K562 (cell line): ENCODE measurements around the gene NACC1. TPM values are rescaled to one million over a fixed set of nuclear protein-coding genes. Genes with fewer than 3 reads are reported as not detected.

Experiments used
- ATAC-seq: fragments of 200-7000 bp; cut with Tn5 transposase; 3 replicates; pipeline ENCODE4 v1.9.1; 2020; ENCODE audit warnings: moderate library complexity
- BruUV-seq: library from RNA; stranded (reverse); fragments of 400-500 nt; replicated peaks from 2 replicates; lab custom pipeline; 2021; lab: Mats Ljungman, UMichigan
- CTCF ChIA-PET: fragments of 300-600 bp; formaldehyde crosslinking; extraction: SDS; loops from one replicate; lab custom pipeline; 2021; ENCODE audit warnings: low intra/inter-chr PET ratio; lab: Yijun Ruan, JAX
- POLR2A ChIA-PET: fragments of 300-600, 350-650 bp; sonication (Branson Sonifier 250); formaldehyde crosslinking; extraction: SDS; loops from one replicate; lab custom pipeline; 2021; ENCODE audit warnings: antibody characterized with exemption, inconsistent platforms; lab: Yijun Ruan, JAX
- DNase-seq, 4 experiments: peaks; one replicate each; pipeline versions ENCODE4 v3.0.0 to v3.0.0-alpha.2; 2011 to 2018; ENCODE audit warnings: low spot score in 3 of 4, mixed read lengths in 3 of 4; ENCODE audit errors: extremely low read depth in 1 of 4
- FAIRE-seq: peaks from 2 replicates; lab custom pipeline; 2011; peaks lifted over from hg19 to GRCh38; lab: Jason Lieb, UNC
- H2AFZ ChIP-seq: 2 replicates; pipeline ENCODE4 v1.6.0; 2011; ENCODE audit warnings: low read depth, low read length, control low read depth, inconsistent platforms
- H3K27ac ChIP-seq: fragments of 200-600 bp; 3 replicates; pipeline ENCODE4 v1.8.0; 2011; ENCODE audit warnings: low read depth, mild to moderate bottlenecking, control low read depth, inconsistent platforms, low read length, moderate library complexity, mixed read lengths; ENCODE audit errors: extremely low read depth
- H3K27me3 ChIP-seq, 2 experiments: fragments of 300-600 bp in 1 of 2; 2 replicates in 1 of 2; 3 replicates in 1 of 2; pipeline versions ENCODE4 v1.6.0 to v1.8.0; 2011; ENCODE audit warnings: inconsistent platforms in 2 of 2, low read length in 2 of 2, mild to moderate bottlenecking in 1 of 2, mixed read lengths in 1 of 2, moderate library complexity in 1 of 2; ENCODE audit not compliant: control insufficient read depth in 2 of 2, insufficient read depth in 2 of 2
- H3K36me3 ChIP-seq: fragments of 300-600 bp; 3 replicates; pipeline ENCODE4 v1.8.0; 2011; ENCODE audit warnings: mild to moderate bottlenecking, low read length, inconsistent platforms; ENCODE audit not compliant: control insufficient read depth, insufficient read depth
- H3K4me1 ChIP-seq, 2 experiments: fragments of 200-600 bp in 1 of 2; replicated peaks in 1 of 2; 2 replicates in 1 of 2; 3 replicates in 1 of 2; pipeline versions ENCODE4 v1.5.1 to v1.8.0; 2011; ENCODE audit warnings: inconsistent platforms in 2 of 2, low read length in 2 of 2, mild to moderate bottlenecking in 1 of 2, mixed read lengths in 1 of 2, moderate library complexity in 1 of 2; ENCODE audit not compliant: control insufficient read depth in 2 of 2, insufficient read depth in 2 of 2
- H3K4me2 ChIP-seq: 2 replicates; pipeline ENCODE4 v1.6.1; 2011; ENCODE audit warnings: low read length, control low read depth, inconsistent platforms, mixed read lengths; ENCODE audit not compliant: insufficient read depth
- H3K4me3 ChIP-seq: fragments of 200-600 bp; sonication (generic), shearing (Covaris generic); 2 replicates; pipeline ENCODE4 v1.5.1; 2016; ENCODE audit warnings: control low read depth, inconsistent platforms
- H3K79me2 ChIP-seq: fragments of 200-600 bp; 3 replicates; pipeline ENCODE4 v1.8.0; 2011; ENCODE audit warnings: low read length, inconsistent platforms; ENCODE audit not compliant: control insufficient read depth, insufficient read depth
- H3K9ac ChIP-seq, 2 experiments: 2 replicates each; pipeline versions ENCODE4 v1.6.0 to v1.6.1; 2011; ENCODE audit warnings: low read depth in 2 of 2, low read length in 2 of 2, control low read depth in 1 of 2, inconsistent platforms in 1 of 2, mild to moderate bottlenecking in 1 of 2, mixed read lengths in 1 of 2; ENCODE audit not compliant: insufficient read depth in 1 of 2
- H3K9me1 ChIP-seq: one replicate; pipeline ENCODE4 v1.6.0; 2011; ENCODE audit warnings: inconsistent platforms, mild to moderate bottlenecking, low read length, moderate library complexity; ENCODE audit not compliant: control insufficient read depth, insufficient read depth
- H3K9me3 ChIP-seq: replicated peaks from 2 replicates; pipeline ENCODE4 v1.5.1; 2011; ENCODE audit warnings: low read depth, low read length, inconsistent platforms; ENCODE audit not compliant: control insufficient read depth, insufficient read depth
- H4K20me1 ChIP-seq: replicated peaks from 2 replicates; pipeline ENCODE4 v1.6.1; 2011; ENCODE audit warnings: low read length, inconsistent platforms, mixed read lengths; ENCODE audit not compliant: control insufficient read depth, insufficient read depth
- ATF3 ChIP-seq, 2 experiments: fragments of 450-650 bp in 1 of 2; sonication (generic) in 1 of 2; formaldehyde crosslinking in 1 of 2; IDR thresholded peaks in 1 of 2; conservative IDR thresholded peaks in 1 of 2; 2 replicates each; pipeline versions ENCODE4 v1.6.1 to v1.8.1; 2016 to 2023; ENCODE audit warnings: mild to moderate bottlenecking in 2 of 2, moderate library complexity in 2 of 2, inconsistent platforms in 1 of 2, missing genetic modification reagents in 1 of 2
- BHLHE40 ChIP-seq: IDR thresholded peaks from 2 replicates; pipeline ENCODE4 v1.6.1; 2011; ENCODE audit warnings: low read length, improper control_type of control experiment
- GABPA ChIP-seq: fragments of 200-800 bp; sonication (Bioruptor generic); conservative IDR thresholded peaks from 2 replicates; pipeline ENCODE4 v1.6.1; 2016; ENCODE audit warnings: low read depth, missing genetic modification characterization, missing compliant biosample characterization
- ID3 ChIP-seq, 2 experiments: fragments of 250-450 bp in 1 of 2; fragments of 450-650 bp in 1 of 2; sonication (Bioruptor Pico) in 1 of 2; IDR thresholded peaks; 2 replicates each; pipeline versions ENCODE4 v1.6.1 to v1.8.0; 2016 to 2021; ENCODE audit warnings: mild to moderate bottlenecking in 2 of 2, moderate library complexity in 2 of 2, missing compliant biosample characterization in 1 of 2, missing genetic modification characterization in 1 of 2
- POLR2AphosphoS5 ChIP-seq: IDR thresholded peaks from 2 replicates; pipeline ENCODE4 v1.6.1; 2011; ENCODE audit warnings: mild to moderate bottlenecking, low read depth, low read length, moderate library complexity; ENCODE audit not compliant: control insufficient read depth, insufficient read depth
- POLR2G ChIP-seq: fragments of 200-400 bp; formaldehyde crosslinking; IDR thresholded peaks from 2 replicates; pipeline ENCODE4 v1.6.1; 2017; ENCODE audit warnings: low read depth, mild to moderate bottlenecking, antibody characterized with exemption, low read length, moderate library complexity
- RHOXF2B ChIP-seq: fragments of 250-450 bp; sonication (Bioruptor Pico); conservative IDR thresholded peaks from 2 replicates; pipeline ENCODE4 v1.5.1; 2021
- SMAD1 ChIP-seq: fragments of 150-350 bp; IDR thresholded peaks from 2 replicates; pipeline ENCODE4 v1.6.1; 2014; ENCODE audit warnings: low read length, low read depth; ENCODE audit not compliant: partially characterized antibody
- SRSF7 ChIP-seq: fragments of 200-400 bp; formaldehyde crosslinking; optimal IDR thresholded peaks from 2 replicates; pipeline ENCODE3; 2017; ENCODE audit warnings: mild to moderate bottlenecking, low read depth, low read length
- WGBS: fragments of 100-300 bp; shearing (Covaris generic); methylation state at CpG from one replicate; pipeline ENCODE4 v1.1.6; 2016; ENCODE audit warnings: low coverage, mixed read lengths; ENCODE audit not compliant: insufficient coverage; ENCODE audit errors: missing lambda C conversion rate; 5-methylcytosine and 5-hydroxymethylcytosine counted together
- in situ Hi-C: fragments of 300-500 bp; cut with MboI; formaldehyde crosslinking; loops from 4 replicates; pipeline ENCODE4 v1.15.0; 2018; ENCODE audit warnings: inconsistent platforms, mixed read lengths
- intact Hi-C: fragments of 100-400 bp; cut with micrococcal nuclease; formaldehyde crosslinking; loops from 2 replicates; pipeline ENCODE4 v1.14.2; 2022
- polyA plus RNA-seq, 8 experiments: library from polyadenylated mRNA; depleted of rRNA in 4 of 8; stranded (reverse) in 5 of 8; unstranded in 3 of 8; fragments of >200 nt; fragmentation: Nextera tagmentation in 2 of 8; fragmentation: Illumina TruSeq in 1 of 8; extraction: Ambion mirVana in 2 of 8; extraction: Trizol in 1 of 8; gene quantifications; 2 replicates each; pipeline versions ENCODE4 v1.2.1 to v1.2.3, GENCODE V29; 2011 to 2014; ENCODE audit warnings: inconsistent platforms in 1 of 8, missing spikeins in 1 of 8
- total RNA-seq, 7 experiments: library from RNA; depleted of rRNA in 6 of 7; stranded (reverse); fragments of >200 nt in 6 of 7; fragmentation: Illumina TruSeq in 2 of 7; extraction: Trizol in 2 of 7; gene quantifications; 2 replicates each; pipeline versions ENCODE4 v1.2.1 to v1.2.3, GENCODE V29; 2011 to 2021; ENCODE audit warnings: low replicate concordance in 1 of 7

The NACC1 gene
- total and polyA plus RNA-seq, 9 of the 15 experiments (the other 6 are each of a cell fraction or from before 2014, with no cell fraction given) = 0.04 to 96.6 (median 25.8) TPM

- 0 out of 2 replicates have a peak, but pooled peaks have one; percentile 1 for TF ChIP-seq GABPA (tag)
Observed at GRCh38 chr19:13118424-13119193, 545 bp downstream of the NACC1 start (continued).

- 63% methylated on average over 6 of the region's 8 CpGs for WGBS
- in situ Hi-C loops = no loop called here
- Histone ChIP-seq H3K4me2 (peak overlapping the region; percentile 88), H3K4me1 (peaks cover 21 to 56% of the 10 kb centered on the region in 2 experiments; a peak in 4 of 5 replicates), H3K27ac (peak overlapping the region; percentile 95), H3K9me1 (peaks cover 12% of the 10 kb centered on the region), H3K9me3 (no peaks in the 10 kb centered on the region), H3K79me2 (peaks cover 95% of the 10 kb centered on the region), H2AFZ (no peak overlapping the region), H3K9ac (peak overlapping the region; percentile 62 to 97), H3K27me3 (no peaks in the 10 kb centered on the region), H3K36me3 (peaks cover 63% of the 10 kb centered on the region), H3K4me3 (peak overlapping the region; percentile 99; the same call in 1 of the 2 replicates), H4K20me1 (peaks cover 48% of the 10 kb centered on the region)
- no TSS peak for BruUV-seq
- CTCF ChIA-PET = no interaction called here
- intact Hi-C loops = loop anchor here (2.0 kb wide), 1 partner anchor 31 kb away; the partner anchor contains the start of genes IER2 and STX10
- ATAC-seq (no peak), DNase-seq (no peak), FAIRE-seq (no peak)
- TF ChIP-seq POLR2G (0 out of 2 replicates have a peak, but pooled peaks have one; percentile 16), ATF3 (IDR thresholded peaks at IDR 0.05) (peak; percentile 23; the same call in 1 of the 2 replicates), ATF3 (CRISPR knock-in tag; conservative IDR thresholded peaks at IDR 0.05) (no peak), POLR2AphosphoS5 (0 out of 2 replicates have a peak, but pooled peaks have one; percentile 13), BHLHE40 (no peak), SRSF7 (no peak), SMAD1 (no peak), ID3 (CRISPR knock-in tag; IDR thresholded peaks at IDR 0.05) (no peak), ID3 (tag; IDR thresholded peaks at IDR 0.05) (no peak), RHOXF2B (no peak)
- POLR2A ChIA-PET = interaction anchor here (0.5 to 4.9 kb wide), 12 partner anchors 9 to 42 kb away, joined by 3 to 31 read pairs (median 6); partner anchors contain the start of genes IER2 and STX10
Observed at GRCh38 chr19:13119627-13120026, 1.6 kb downstream of the NACC1 start.
